Breast epithelium (tissue), 3 donors: Measurements from ENCODE around the gene TTLL12.

Experiments used
- POLR2A ChIP-seq: fragments of 450-650 bp; IDR thresholded peaks from one replicate; pipeline ENCODE4 v1.6.1; 2016; ENCODE audit warnings: antibody characterized with exemption, mild to moderate bottlenecking, moderate library complexity
- POLR2AphosphoS5 ChIP-seq, 3 donors: sonication (generic); formaldehyde crosslinking; IDR thresholded peaks; one replicate each; pipeline ENCODE4 v1.6.1; 2017; ENCODE audit warnings: antibody characterized with exemption in 3 of 3
- TF ChIP-seq, protein P1 (sequence below), 3 donors: fragments of 450-650 bp; IDR thresholded peaks; one replicate each; pipeline ENCODE4 v1.5.1; 2016 to 2017; ENCODE audit warnings: antibody characterized with exemption in 3 of 3, mild to moderate bottlenecking in 3 of 3, moderate library complexity in 3 of 3

DNA sequence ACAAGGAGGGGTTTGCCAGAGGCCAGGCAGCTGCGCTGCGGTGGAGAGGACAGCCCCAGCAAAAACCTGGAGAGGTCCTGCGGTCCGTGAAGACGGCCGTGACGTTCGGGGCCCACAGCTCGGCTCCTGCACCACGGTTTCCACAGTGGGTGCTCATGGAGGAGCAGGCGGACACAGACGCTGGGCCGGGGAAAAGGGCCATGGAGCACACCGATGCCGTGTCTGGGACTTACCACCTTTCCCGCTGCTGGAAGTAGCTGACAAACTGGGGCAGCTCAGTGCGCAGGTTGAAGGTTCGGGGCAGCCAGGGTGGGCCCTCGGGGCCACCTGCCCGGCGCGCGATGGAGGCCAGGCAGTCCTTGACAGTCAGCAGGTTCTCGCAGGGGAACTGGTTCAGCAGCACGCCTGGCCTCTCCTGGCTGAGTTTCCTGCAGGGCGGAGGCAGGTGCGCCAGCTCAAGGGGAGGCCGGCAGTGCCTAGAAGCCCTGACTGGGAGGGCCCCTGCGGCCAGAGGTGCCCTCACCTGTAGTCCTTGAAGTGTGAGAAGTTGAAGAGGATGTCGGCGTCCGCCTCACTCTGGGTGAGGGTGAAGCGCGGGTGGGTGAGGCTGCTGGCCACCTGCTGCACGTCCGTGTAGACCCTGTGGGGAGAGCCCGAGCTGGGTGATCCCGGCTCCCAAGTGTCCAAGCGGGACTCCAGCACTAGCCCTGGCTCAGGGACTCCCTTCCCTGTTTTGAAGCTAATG, 12.8 kb downstream of the TTLL12 start:
- TF ChIP-seq, protein P1, sequence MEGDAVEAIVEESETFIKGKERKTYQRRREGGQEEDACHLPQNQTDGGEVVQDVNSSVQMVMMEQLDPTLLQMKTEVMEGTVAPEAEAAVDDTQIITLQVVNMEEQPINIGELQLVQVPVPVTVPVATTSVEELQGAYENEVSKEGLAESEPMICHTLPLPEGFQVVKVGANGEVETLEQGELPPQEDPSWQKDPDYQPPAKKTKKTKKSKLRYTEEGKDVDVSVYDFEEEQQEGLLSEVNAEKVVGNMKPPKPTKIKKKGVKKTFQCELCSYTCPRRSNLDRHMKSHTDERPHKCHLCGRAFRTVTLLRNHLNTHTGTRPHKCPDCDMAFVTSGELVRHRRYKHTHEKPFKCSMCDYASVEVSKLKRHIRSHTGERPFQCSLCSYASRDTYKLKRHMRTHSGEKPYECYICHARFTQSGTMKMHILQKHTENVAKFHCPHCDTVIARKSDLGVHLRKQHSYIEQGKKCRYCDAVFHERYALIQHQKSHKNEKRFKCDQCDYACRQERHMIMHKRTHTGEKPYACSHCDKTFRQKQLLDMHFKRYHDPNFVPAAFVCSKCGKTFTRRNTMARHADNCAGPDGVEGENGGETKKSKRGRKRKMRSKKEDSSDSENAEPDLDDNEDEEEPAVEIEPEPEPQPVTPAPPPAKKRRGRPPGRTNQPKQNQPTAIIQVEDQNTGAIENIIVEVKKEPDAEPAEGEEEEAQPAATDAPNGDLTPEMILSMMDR (IDR thresholded peaks at IDR 0.05): no peak
- no peak for TF ChIP-seq POLR2AphosphoS5 (IDR thresholded peaks at IDR 0.05)
- TF ChIP-seq POLR2A: no peak
